ENCODE measurements around the gene RTN4.
A peak's percentile ranks its signal among the peaks of the same experiment; 100 is the strongest.

Gene RTN4

GRCh38 chr2:55049821-55050099 is 491 bp downstream of the RTN4 start:
- intact Hi-C loops (cut with DNase I; ENCODE audit: low total_unique reads), result loop anchor here (2.0 to 5.0 kb wide), 4 partner anchors 37 to 118 kb away; no protein-coding TSS in a partner anchor
- no peak for TF ChIP-seq CTCF (IDR thresholded peaks at IDR 0.05)
- Histone ChIP-seq H3K27me3 (no peaks in the 10 kb centered on the region), H3K4me1 (peaks cover 0 to 42% (median 23%) of the 10 kb centered on the region in 4 donors), H3K4me3 (peak overlapping the region; percentile 69 to 98), H3K9me3 (no peaks in the 10 kb centered on the region), H3K27ac (peak overlapping the region; percentile 96 to 99), H3K36me3 (peaks cover 0 to 4% (median 0%) of the 10 kb centered on the region in 3 donors)
- DNase-seq, result no peak

- H3K36me3 ChIP-seq, result peaks cover 0 to 4% (median 0%) of the 10 kb centered on the region in 3 donors
- peak overlapping the region; percentile 69 to 98 for H3K4me3 ChIP-seq
- H3K4me1 ChIP-seq, result peaks cover 0 to 47% (median 23%) of the 10 kb centered on the region in 4 donors
- H3K9me3 ChIP-seq, result no peaks in the 10 kb centered on the region
- DNase-seq, result peak; percentile 95 to 96
- intact Hi-C loops (cut with DNase I; ENCODE audit: low total_unique reads), result loop anchor here (5.0 kb wide), 2 partner anchors 48 to 108 kb away; no protein-coding TSS in a partner anchor
- TF ChIP-seq CTCF (IDR thresholded peaks at IDR 0.05), result peak; percentile 68 to 72
- H3K27ac ChIP-seq, result peak overlapping the region; percentile 96 to 99
- H3K27me3 ChIP-seq, result no peaks in the 10 kb centered on the region
These were observed 1.0 kb downstream of the RTN4 start for GRCh38 chr2:55049043-55049820.

GRCh38 chr2:55048508-55049042 is 1.7 kb downstream of the RTN4 start:
- peak overlapping the region; percentile 96 to 99 for H3K27ac ChIP-seq
- DNase-seq, result no peak
- H3K36me3 ChIP-seq, result peaks cover 0 to 4% (median 0%) of the 10 kb centered on the region in 3 donors
- H3K27me3 ChIP-seq, result no peaks in the 10 kb centered on the region
- H3K9me3 ChIP-seq, result no peaks in the 10 kb centered on the region
- peak overlapping the region; percentile 69 to 98 for H3K4me3 ChIP-seq
- no peak for TF ChIP-seq CTCF (IDR thresholded peaks at IDR 0.05)
- H3K4me1 ChIP-seq, result peaks cover 0 to 54% (median 24%) of the 10 kb centered on the region in 4 donors
- intact Hi-C loops (cut with DNase I; ENCODE audit: low total_unique reads), result loop anchor here (5.0 kb wide), 2 partner anchors 49 to 109 kb away; no protein-coding TSS in a partner anchor

GRCh38 chr2:55047677-55048299 is 2.5 kb downstream of the RTN4 start:
- Histone ChIP-seq H3K4me3 (peak overlapping the region; percentile 69 to 98), H3K4me1 (peaks cover 0 to 61% (median 30%) of the 10 kb centered on the region in 4 donors), H3K36me3 (peaks cover 0 to 4% (median 0%) of the 10 kb centered on the region in 3 donors), H3K9me3 (no peaks in the 10 kb centered on the region), H3K27ac (peak overlapping the region; percentile 96 to 99), H3K27me3 (no peaks in the 10 kb centered on the region)
- intact Hi-C loops (cut with DNase I; ENCODE audit: low total_unique reads), result loop anchor here (5.0 kb wide), 2 partner anchors 50 to 110 kb away; no protein-coding TSS in a partner anchor
- no peak for DNase-seq
- TF ChIP-seq CTCF (IDR thresholded peaks at IDR 0.05), result no peak

- H3K4me1 ChIP-seq, result peaks cover 0 to 69% (median 23%) of the 10 kb centered on the region in 4 donors
- H3K27ac ChIP-seq, result peak overlapping the region in 1 of 2 donors; percentile 99
- TF ChIP-seq CTCF (IDR thresholded peaks at IDR 0.05), result no peak
- H3K36me3 ChIP-seq, result peaks cover 0 to 4% (median 0%) of the 10 kb centered on the region in 3 donors
- H3K4me3 ChIP-seq, result peak overlapping the region in 1 of 2 donors; percentile 69
- H3K9me3 ChIP-seq, result no peaks in the 10 kb centered on the region
- DNase-seq, result no peak
- no peaks in the 10 kb centered on the region for H3K27me3 ChIP-seq
- intact Hi-C loops (cut with DNase I; ENCODE audit: low total_unique reads), result loop anchor here (5.0 kb wide), 2 partner anchors 52 to 112 kb away; no protein-coding TSS in a partner anchor
These were observed 4.5 kb downstream of the RTN4 start for GRCh38 chr2:55045780-55046179.

Measured in tibial artery (tissue), 4 donors.